ENCODE measurements around the gene NFATC3.

DNA sequence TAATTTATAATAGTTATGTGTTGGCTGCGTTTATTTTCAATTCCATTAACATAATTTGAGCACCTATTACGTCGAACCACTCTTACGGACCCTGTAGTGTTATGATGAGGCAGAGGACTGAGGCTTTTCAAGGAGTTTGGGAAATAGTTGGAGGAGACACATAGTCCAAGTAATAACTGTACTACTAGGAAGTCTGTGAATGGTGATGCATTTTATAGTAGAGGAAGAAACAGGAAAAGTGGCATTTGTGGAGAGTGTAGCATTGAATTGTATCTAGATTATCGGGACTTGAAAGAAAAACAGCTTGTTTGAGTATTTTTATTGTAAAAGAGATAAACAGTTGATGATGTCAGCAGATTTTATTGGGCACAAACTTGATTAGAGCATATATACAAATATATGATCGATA, 1.7 kb downstream of the NFATC3 start:
- no peak for TF ChIP-seq MAX (IDR thresholded peaks at IDR 0.05)
- TF ChIP-seq, protein P1, sequence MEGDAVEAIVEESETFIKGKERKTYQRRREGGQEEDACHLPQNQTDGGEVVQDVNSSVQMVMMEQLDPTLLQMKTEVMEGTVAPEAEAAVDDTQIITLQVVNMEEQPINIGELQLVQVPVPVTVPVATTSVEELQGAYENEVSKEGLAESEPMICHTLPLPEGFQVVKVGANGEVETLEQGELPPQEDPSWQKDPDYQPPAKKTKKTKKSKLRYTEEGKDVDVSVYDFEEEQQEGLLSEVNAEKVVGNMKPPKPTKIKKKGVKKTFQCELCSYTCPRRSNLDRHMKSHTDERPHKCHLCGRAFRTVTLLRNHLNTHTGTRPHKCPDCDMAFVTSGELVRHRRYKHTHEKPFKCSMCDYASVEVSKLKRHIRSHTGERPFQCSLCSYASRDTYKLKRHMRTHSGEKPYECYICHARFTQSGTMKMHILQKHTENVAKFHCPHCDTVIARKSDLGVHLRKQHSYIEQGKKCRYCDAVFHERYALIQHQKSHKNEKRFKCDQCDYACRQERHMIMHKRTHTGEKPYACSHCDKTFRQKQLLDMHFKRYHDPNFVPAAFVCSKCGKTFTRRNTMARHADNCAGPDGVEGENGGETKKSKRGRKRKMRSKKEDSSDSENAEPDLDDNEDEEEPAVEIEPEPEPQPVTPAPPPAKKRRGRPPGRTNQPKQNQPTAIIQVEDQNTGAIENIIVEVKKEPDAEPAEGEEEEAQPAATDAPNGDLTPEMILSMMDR (IDR thresholded peaks at IDR 0.05; ENCODE audit: low read depth, low read length, missing input control) = no peak
- no peak for TF ChIP-seq SP1 (IDR thresholded peaks at IDR 0.05)
- no peak for TF ChIP-seq ZBTB33 (IDR thresholded peaks at IDR 0.05)
- TF ChIP-seq GABPA (IDR thresholded peaks at IDR 0.05 in 1 of 2, conservative IDR thresholded peaks at IDR 0.05 in 1 of 2) = no peak
- no peak for TF ChIP-seq RAD21 (IDR thresholded peaks at IDR 0.05)
- TF ChIP-seq HNF4A (conservative IDR thresholded peaks at IDR 0.05) = no peak
- no peak for TF ChIP-seq JUND (IDR thresholded peaks at IDR 0.05)

Measured in liver (tissue), 3 donors.